AG10803 (cell line): ENCODE measurements around the gene HELZ.

ENCODE experiments used
- DNase-seq: peaks from one replicate; pipeline ENCODE4 v3.0.0; 2010; ENCODE audit warnings: low read depth
- H3K4me3 ChIP-seq: 2 replicates; pipeline ENCODE4 v1.5.1; 2011; ENCODE audit warnings: mild to moderate bottlenecking, low read length, control low read depth
- CTCF ChIP-seq: conservative IDR thresholded peaks from 2 replicates; pipeline ENCODE4 v1.5.1; 2011; ENCODE audit warnings: mild to moderate bottlenecking, low read length, control low read depth, inconsistent platforms

The HELZ gene

GRCh38 chr17:67139784-67140665, 105.0 kb downstream of the HELZ start:
- no peak for TF ChIP-seq CTCF
- H3K4me3 ChIP-seq, result no peak overlapping the region
- peak; percentile 30 for DNase-seq

- no peak overlapping the region for H3K4me3 ChIP-seq
- no peak for DNase-seq
- TF ChIP-seq CTCF, result no peak
Measured at GRCh38 chr17:67139289-67139688, 105.7 kb downstream of the HELZ start.

- H3K4me3 ChIP-seq, result no peak overlapping the region
- no peak for DNase-seq
- TF ChIP-seq CTCF, result no peak
Measured at GRCh38 chr17:67138392-67138791, 106.6 kb downstream of the HELZ start.

GRCh38 chr17:67137860-67138259, 107.1 kb downstream of the HELZ start:
- TF ChIP-seq CTCF, result no peak
- DNase-seq, result no peak
- no peak overlapping the region for H3K4me3 ChIP-seq

GRCh38 chr17:67137026-67137370, 108.0 kb downstream of the HELZ start:
- DNase-seq, result no peak
- no peak for TF ChIP-seq CTCF
- no peak overlapping the region for H3K4me3 ChIP-seq

GRCh38 chr17:67136191-67137025, 108.6 kb downstream of the HELZ start:
- no peak for TF ChIP-seq CTCF
- no peak for DNase-seq
- no peak overlapping the region for H3K4me3 ChIP-seq
